Esophagus squamous epithelium (tissue), 5 donors: ENCODE results near the gene NPSR1. TPM values are rescaled to one million over a fixed set of nuclear protein-coding genes. Genes with fewer than 3 reads are reported as not detected.

ENCODE experiments used
- DNase-seq: peaks from one replicate; lab custom pipeline; 2025; lab: John Stamatoyannopoulos, UW
- H3K27ac ChIP-seq, 4 donors: fragments of 200-600 bp; sonication (generic); one replicate each; pipeline ENCODE4 v1.5.1; 2016 to 2019; ENCODE audit warnings: mild to moderate bottlenecking in 1 of 4
- H3K27me3 ChIP-seq, 4 donors: fragments of 200-600 bp; sonication (generic); 1 replicate in 3 of 4; 2 replicates in 1 of 4; pipeline versions ENCODE4 v1.5.1 to v1.6.0; 2017 to 2021; ENCODE audit warnings: antibody characterized with exemption in 1 of 4
- H3K36me3 ChIP-seq, 3 donors: fragments of 200-600 bp; sonication (generic); one replicate each; pipeline ENCODE4 v1.5.1; 2016 to 2019
- H3K4me1 ChIP-seq, 3 donors: fragments of 200-600 bp; sonication (generic); one replicate each; pipeline ENCODE4 v1.5.1; 2017 to 2019
- H3K4me3 ChIP-seq, 4 donors: fragments of 200-600 bp; sonication (generic); 1 replicate in 3 of 4; 2 replicates in 1 of 4; pipeline ENCODE4 v1.5.1; 2016 to 2019; ENCODE audit warnings: mild to moderate bottlenecking in 2 of 4, moderate library complexity in 1 of 4
- H3K9me3 ChIP-seq, 3 donors: fragments of 200-600 bp; sonication (generic); one replicate each; pipeline ENCODE4 v1.5.1; 2016 to 2019
- CTCF ChIP-seq, 6 experiments: fragments of 450-650 bp in 4 of 6; fragments of 200-600 bp in 2 of 6; sonication (generic) in 2 of 6; IDR thresholded peaks; one replicate each; pipeline ENCODE4 v1.5.1; 2016 to 2019; ENCODE audit warnings: antibody characterized with exemption in 6 of 6, mild to moderate bottlenecking in 4 of 6, moderate library complexity in 4 of 6
- POLR2A ChIP-seq, 4 donors: fragments of 450-650 bp; IDR thresholded peaks; one replicate each; pipeline ENCODE4 v1.6.1; 2017; ENCODE audit warnings: antibody characterized with exemption in 4 of 4, mild to moderate bottlenecking in 4 of 4, moderate library complexity in 3 of 4
- WGBS, 2 donors: methylation state at CpG; one replicate each; pipeline ENCODE4 v1.1.5; 2018; 5-methylcytosine and 5-hydroxymethylcytosine counted together
- intact Hi-C: fragments of 100-400 bp; cut with DNase I; formaldehyde crosslinking; loops from one replicate; pipeline ENCODE4 v1.15.0; 2022
- total RNA-seq, 4 donors: library from RNA; depleted of rRNA; stranded (reverse); fragments of >200 nt; gene quantifications; one replicate each; pipeline ENCODE4 v1.1.0, GENCODE V29; 2016
- donor health status: DM: yes; HTN: yes; CAD: no.

The NPSR1 gene
- total RNA-seq, 4 donors from 2014 or later: not detected

- whole genome bisulfite sequencing, 2 donors: 68 to 78% methylated on average over 5 of the region's 5 CpGs
- H3K9me3 ChIP-seq: no peaks in the 10 kb centered on the region
- H3K36me3 ChIP-seq: no peaks in the 10 kb centered on the region
- no peak overlapping the region for H3K4me3 ChIP-seq
- no peaks in the 10 kb centered on the region for H3K27me3 ChIP-seq
- no peak for DNase-seq
- TF ChIP-seq POLR2A (IDR thresholded peaks at IDR 0.05) (no peak), CTCF (IDR thresholded peaks at IDR 0.05) (no peak)
- no peak overlapping the region for H3K27ac ChIP-seq
- intact Hi-C loops: no loop called here
- no peaks in the 10 kb centered on the region for H3K4me1 ChIP-seq
Measured at GRCh38 chr7:34756691-34757090, 98.7 kb downstream of the NPSR1 start.

- H3K36me3 ChIP-seq: no peaks in the 10 kb centered on the region
- no peak for DNase-seq
- no peaks in the 10 kb centered on the region for H3K4me1 ChIP-seq
- intact Hi-C loops: no loop called here
- H3K27me3 ChIP-seq: no peaks in the 10 kb centered on the region
- no peak overlapping the region for H3K27ac ChIP-seq
- TF ChIP-seq POLR2A (IDR thresholded peaks at IDR 0.05) (no peak), CTCF (IDR thresholded peaks at IDR 0.05) (no peak)
- H3K4me3 ChIP-seq: no peak overlapping the region
- WGBS, 2 donors: 72 to 77% methylated on average over 5 of the region's 5 CpGs
- H3K9me3 ChIP-seq: no peaks in the 10 kb centered on the region
Measured at GRCh38 chr7:34757570-34758110, 99.6 kb downstream of the NPSR1 start.

GRCh38 chr7:34758111-34758601 is 100.1 kb downstream of the NPSR1 start:
- WGBS, 2 donors: 33 to 47% methylated on average over 1 of the region's 1 CpG

GRCh38 chr7:34759477-34760125 is 101.6 kb downstream of the NPSR1 start:
- 41 to 69% methylated on average over 3 of the region's 3 CpGs for WGBS, 2 donors
- TF ChIP-seq CTCF (IDR thresholded peaks at IDR 0.05) (peak in 3 of 6 experiments; percentile 15 to 51 (median 39)), POLR2A (IDR thresholded peaks at IDR 0.05) (no peak)
- Histone ChIP-seq H3K27me3 (no peaks in the 10 kb centered on the region), H3K27ac (no peak overlapping the region), H3K4me3 (no peak overlapping the region), H3K4me1 (no peaks in the 10 kb centered on the region), H3K36me3 (no peaks in the 10 kb centered on the region), H3K9me3 (no peaks in the 10 kb centered on the region)
- no peak for DNase-seq
- intact Hi-C loops: no loop called here

More at GRCh38 chr7:34758111-34758601, 100.1 kb downstream of the NPSR1 start:
- Histone ChIP-seq H3K4me3 (no peak overlapping the region), H3K36me3 (no peaks in the 10 kb centered on the region), H3K4me1 (no peaks in the 10 kb centered on the region), H3K27me3 (no peaks in the 10 kb centered on the region), H3K27ac (no peak overlapping the region), H3K9me3 (no peaks in the 10 kb centered on the region)
- TF ChIP-seq CTCF (IDR thresholded peaks at IDR 0.05) (no peak), POLR2A (IDR thresholded peaks at IDR 0.05) (no peak)
- no peak for DNase-seq
- intact Hi-C loops: no loop called here

- no peak overlapping the region for H3K4me3 ChIP-seq
- no peaks in the 10 kb centered on the region for H3K36me3 ChIP-seq
- WGBS, 2 donors: 60 to 82% methylated on average over 2 of the region's 2 CpGs
- H3K9me3 ChIP-seq: no peaks in the 10 kb centered on the region
- DNase-seq: no peak
- no peaks in the 10 kb centered on the region for H3K4me1 ChIP-seq
- TF ChIP-seq POLR2A (IDR thresholded peaks at IDR 0.05) (no peak), CTCF (IDR thresholded peaks at IDR 0.05) (no peak)
- H3K27me3 ChIP-seq: no peaks in the 10 kb centered on the region
- intact Hi-C loops: no loop called here
- no peak overlapping the region for H3K27ac ChIP-seq
Measured at GRCh38 chr7:34760271-34760670, 102.3 kb downstream of the NPSR1 start.
